DMS114 treated with DMSO at 0.1 percent for 48 hours (cell line): ENCODE results near the gene WASHC4.

Experiments
- DNase-seq: peaks from one replicate; lab custom pipeline; 2025; ENCODE audit not compliant: unreplicated experiment; lab: John Stamatoyannopoulos, UW

The WASHC4 gene

DNA sequence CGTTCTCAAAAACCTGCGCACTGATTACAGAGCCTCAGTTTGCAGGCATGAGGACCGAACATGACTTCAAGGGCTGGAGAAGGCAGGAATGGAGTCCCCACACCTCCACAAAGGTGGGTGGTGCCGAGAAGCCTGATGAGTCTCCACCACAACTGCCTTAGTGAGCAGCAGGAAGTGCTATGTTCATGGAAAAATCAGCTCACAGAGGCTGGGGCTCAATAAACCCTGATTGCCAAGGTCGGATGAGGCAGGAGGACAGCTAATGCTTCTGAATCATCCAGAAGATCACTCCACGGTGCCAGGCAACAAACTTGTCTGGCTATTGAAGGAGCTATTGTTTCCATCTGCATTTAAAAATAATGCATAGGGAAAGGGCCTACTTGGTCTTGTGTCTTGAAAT is 97.4 kb downstream of the WASHC4 start:
- DNase-seq = no peak

DNA sequence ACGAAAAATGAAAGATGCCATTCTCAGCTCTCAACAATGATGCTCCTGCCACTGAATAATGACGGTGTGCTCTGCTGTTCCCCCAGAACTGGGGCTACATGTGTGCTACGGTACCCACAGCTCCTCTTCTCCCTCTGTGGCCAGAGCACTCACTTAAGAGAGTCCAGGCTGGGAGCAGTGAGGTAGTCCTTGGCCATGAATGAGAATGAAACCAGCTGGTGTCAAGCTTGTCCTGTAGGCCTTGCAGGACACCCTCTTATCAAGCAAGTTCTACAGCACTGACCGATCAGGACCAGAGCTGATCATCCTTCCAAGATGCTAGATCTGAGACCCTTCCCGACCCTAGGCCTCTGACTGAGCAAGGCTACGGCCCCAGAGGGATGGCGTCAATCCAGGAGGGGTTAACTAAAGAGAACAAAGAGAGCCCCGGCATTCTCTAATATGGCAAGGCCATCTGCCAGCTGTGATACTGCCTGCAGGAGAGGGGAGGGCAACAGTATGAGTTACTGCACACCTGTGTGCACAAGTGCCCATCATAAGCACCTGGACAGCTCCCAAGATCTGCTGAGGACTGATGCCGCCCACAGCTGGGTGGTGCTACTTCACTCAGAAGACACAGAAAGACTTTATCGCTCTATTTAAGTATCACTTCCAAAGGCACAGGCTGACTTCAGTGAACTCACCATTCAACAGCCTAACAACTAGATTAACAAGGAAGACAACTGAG is 98.0 kb downstream of the WASHC4 start:
- no peak for DNase-seq

GRCh38 chr12:105206686-105207374 is 99.3 kb downstream of the WASHC4 start:
- DNase-seq = no peak

DNA sequence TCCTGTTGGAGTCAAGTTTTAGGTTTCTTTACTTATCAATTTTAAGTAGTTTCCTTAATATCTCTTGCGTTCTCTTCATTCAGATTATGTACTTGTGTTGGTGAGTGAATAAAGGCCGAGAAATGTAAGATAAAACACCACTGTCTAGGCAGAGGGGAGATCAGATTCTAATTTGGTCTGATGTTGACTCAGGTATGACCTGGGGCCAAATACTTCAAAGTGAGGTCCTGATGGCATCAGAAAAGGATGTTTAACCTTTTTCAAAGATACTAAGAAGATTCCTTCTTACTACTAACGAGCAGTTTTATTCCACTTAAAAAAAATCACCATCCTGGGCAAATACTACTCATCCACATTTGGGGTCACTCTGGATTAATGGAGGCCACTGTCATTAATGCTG is 101.6 kb downstream of the WASHC4 start:
- DNase-seq = no peak

DNA sequence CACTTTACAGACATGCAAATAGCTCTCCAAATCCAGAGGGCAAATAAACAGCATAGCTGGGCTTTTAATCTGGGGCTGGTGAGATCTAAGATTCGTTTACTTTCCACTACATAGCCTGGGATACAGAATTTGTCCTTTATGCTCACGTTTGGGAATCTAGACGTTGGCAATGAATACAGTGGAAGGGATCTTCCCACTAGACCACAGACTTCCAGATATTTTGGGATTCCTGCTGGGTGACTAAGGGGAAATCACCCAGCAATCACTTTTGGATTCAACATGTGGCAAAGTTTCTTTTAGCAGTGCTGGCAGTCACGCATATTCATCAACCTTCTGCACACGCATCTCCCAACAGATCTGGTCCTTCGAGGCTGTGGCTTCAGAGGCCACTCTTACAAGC is 104.9 kb downstream of the WASHC4 start:
- DNase-seq = no peak

DNA sequence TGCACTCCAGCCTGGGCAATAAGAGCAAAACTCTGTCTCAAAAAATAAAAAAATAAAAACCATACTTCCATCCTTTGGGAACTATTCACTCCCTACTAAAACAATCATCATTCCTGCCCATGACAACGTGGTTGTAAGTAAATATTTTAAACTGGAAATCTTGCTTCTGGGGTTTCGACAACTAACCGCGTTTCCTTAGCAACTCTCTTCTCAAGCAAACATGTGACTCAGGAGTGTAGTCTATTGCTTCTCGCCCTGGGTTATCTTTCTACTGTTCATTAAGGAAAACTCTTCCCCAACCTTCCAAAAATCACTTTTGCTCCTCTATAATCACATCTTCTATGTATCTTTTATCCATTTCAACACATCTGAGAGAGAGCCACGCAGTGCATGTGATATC is 106.6 kb downstream of the WASHC4 start:
- DNase-seq = no peak

- DNase-seq = no peak
Measured at GRCh38 chr12:105214670-105215375, 107.3 kb downstream of the WASHC4 start.

- no peak for DNase-seq
Measured at GRCh38 chr12:105218434-105218833, 110.9 kb downstream of the WASHC4 start.
